Bronchial smooth muscle cell (primary cell): ENCODE measurements around the gene SEPTIN14. TPM values are rescaled to one million over a fixed set of nuclear protein-coding genes. Genes with fewer than 3 reads are reported as not detected.

Experiments
- total RNA-seq: library from RNA; depleted of rRNA; stranded (reverse); fragments of >200 nt; gene quantifications from 2 replicates; pipeline ENCODE4 v1.2.1, GENCODE V29; 2014

The SEPTIN14 gene
- total RNA-seq = not detected in 2 replicates

GRCh38 chr7:55862652-55863051 lies at the start of gene SEPTIN14:
TSS of gene SEPTIN14 (minus strand) at chr7:55862752. CDS start at chr7:55861996, 756 bp downstream.

Other genes starting within 250 kb of the SEPTIN14 start
- gene ZNF713, start 24.7 kb upstream of the SEPTIN14 start, total RNA-seq = 1.4 and 4.2 TPM in 2 replicates
- 15.5 and 16.9 TPM in 2 replicates for gene MRPS17, start 89.1 kb upstream of the SEPTIN14 start, total RNA-seq
- gene NIPSNAP2, start 101.8 kb upstream of the SEPTIN14 start, total RNA-seq = 27.3 and 35.6 TPM in 2 replicates
- gene PSPH, start 188.7 kb upstream of the SEPTIN14 start, total RNA-seq = 22.1 and 24.3 TPM in 2 replicates
- gene CCT6A, start 189.0 kb upstream of the SEPTIN14 start, total RNA-seq = 178 and 183 TPM in 2 replicates
- 166 and 232 TPM in 2 replicates for gene SUMF2, start 201.5 kb upstream of the SEPTIN14 start, total RNA-seq
- gene PHKG1, start 230.2 kb upstream of the SEPTIN14 start, total RNA-seq = 0.47 and 1.0 TPM in 2 replicates
- gene CHCHD2, start 243.7 kb upstream of the SEPTIN14 start, total RNA-seq = 280 and 400 TPM in 2 replicates